IMR-90 (cell line): Measurements from ENCODE around the gene GTF2A2. TPM values are rescaled to one million over a fixed set of nuclear protein-coding genes. Genes with fewer than 3 reads are reported as not detected.

ENCODE experiments used
- ATAC-seq: fragments of 200-7000 bp; cut with Tn5 transposase; 2 replicates; pipeline ENCODE4 v1.9.1; 2020; ENCODE audit warnings: low read depth, mild to moderate bottlenecking, moderate library complexity
- BruUV-seq: library from RNA; stranded (reverse); fragments of 400-500 nt; replicated peaks from 2 replicates; lab custom pipeline; 2021; lab: Mats Ljungman, UMichigan
- CTCF ChIA-PET: fragments of 300-600 bp; formaldehyde crosslinking; extraction: SDS; loops from one replicate; lab custom pipeline; 2021; ENCODE audit warnings: antibody characterized with exemption; lab: Yijun Ruan, JAX
- POLR2A ChIA-PET: fragments of 300-600 bp; sonication (Branson Sonifier 250); formaldehyde crosslinking; loops from one replicate; lab custom pipeline; 2022; ENCODE audit warnings: antibody characterized with exemption; ENCODE audit not compliant: unreplicated experiment; lab: Charles Lee
- DNase-seq: peaks from one replicate; pipeline ENCODE4 v3.0.0; 2013
- H2AFZ ChIP-seq: replicated peaks from 2 replicates; pipeline ENCODE3; 2013; ENCODE audit warnings: low read length, mild to moderate bottlenecking; ENCODE audit not compliant: poor library complexity
- H2AK5ac ChIP-seq: 2 replicates; pipeline ENCODE4 v1.6.1; 2013; ENCODE audit warnings: low read depth, low read length, inconsistent platforms
- H2AK9ac ChIP-seq: replicated peaks from 2 replicates; pipeline ENCODE3; 2013; ENCODE audit warnings: mild to moderate bottlenecking, low read depth, low read length, moderate library complexity; ENCODE audit not compliant: poor library complexity
- H2BK120ac ChIP-seq: 2 replicates; pipeline ENCODE4 v1.6.1; 2013; ENCODE audit warnings: low read depth, low read length, inconsistent platforms
- H2BK15ac ChIP-seq: 3 replicates; pipeline ENCODE4 v1.6.1; 2013; ENCODE audit warnings: low read depth, low read length, inconsistent platforms
- H2BK20ac ChIP-seq: 2 replicates; pipeline ENCODE4 v1.6.1; 2013; ENCODE audit warnings: low read depth, mild to moderate bottlenecking, inconsistent platforms, low read length, moderate library complexity
- H2BK5ac ChIP-seq: 2 replicates; pipeline ENCODE4 v1.6.1; 2013; ENCODE audit warnings: mild to moderate bottlenecking, low read depth, low read length, inconsistent platforms; ENCODE audit not compliant: poor library complexity, severe bottlenecking
- H3K14ac ChIP-seq: replicated peaks from 2 replicates; pipeline ENCODE4 v1.6.1; 2013; ENCODE audit warnings: low read depth, low read length, inconsistent platforms
- H3K18ac ChIP-seq: 2 replicates; pipeline ENCODE4 v1.6.1; 2013; ENCODE audit warnings: low read depth, low read length, control low read depth
- H3K23ac ChIP-seq: 2 replicates; pipeline ENCODE4 v1.6.1; 2013; ENCODE audit warnings: low read depth, low read length, inconsistent platforms
- H3K27ac ChIP-seq: 2 replicates; pipeline ENCODE4 v1.5.1; 2013; ENCODE audit warnings: mild to moderate bottlenecking, control low read depth, low read length; ENCODE audit not compliant: insufficient read depth
- H3K27me3 ChIP-seq: 2 replicates; pipeline ENCODE4 v1.6.1; 2013; ENCODE audit warnings: low read length; ENCODE audit not compliant: control insufficient read depth, insufficient read depth
- H3K36me3 ChIP-seq: 2 replicates; pipeline ENCODE4 v1.6.1; 2013; ENCODE audit warnings: low read length, mixed read lengths; ENCODE audit not compliant: control insufficient read depth, insufficient read depth
- H3K4ac ChIP-seq: 2 replicates; pipeline ENCODE4 v1.6.1; 2013; ENCODE audit warnings: low read depth, low read length, inconsistent platforms
- H3K4me1 ChIP-seq: 2 replicates; pipeline ENCODE4 v1.6.1; 2013; ENCODE audit warnings: low read length, mixed read lengths; ENCODE audit not compliant: control insufficient read depth, insufficient read depth
- H3K4me2 ChIP-seq: 2 replicates; pipeline ENCODE4 v1.6.1; 2013; ENCODE audit warnings: low read depth, mild to moderate bottlenecking, control low read depth, low read length, moderate library complexity
- H3K4me3 ChIP-seq: 2 replicates; pipeline ENCODE4 v1.5.1; 2013; ENCODE audit warnings: low read depth, mild to moderate bottlenecking, control low read depth, low read length, moderate library complexity; ENCODE audit not compliant: insufficient read depth
- H3K56ac ChIP-seq: 2 replicates; pipeline ENCODE4 v1.6.1; 2013; ENCODE audit warnings: low read length, inconsistent platforms; ENCODE audit not compliant: insufficient read depth; ENCODE audit errors: extremely low read depth
- H3K79me1 ChIP-seq, 2 experiments: 2 replicates each; pipeline ENCODE4 v1.6.1; 2013; ENCODE audit warnings: low read length in 2 of 2, inconsistent platforms in 1 of 2, low read depth in 1 of 2
- H3K9ac ChIP-seq: 2 replicates; pipeline ENCODE4 v1.6.1; 2013; ENCODE audit warnings: low read depth, low read length, control low read depth
- H3K9me1 ChIP-seq: 2 replicates; pipeline ENCODE4 v1.6.1; 2013; ENCODE audit warnings: low read length, inconsistent platforms; ENCODE audit not compliant: insufficient read depth
- H3K9me3 ChIP-seq: 2 replicates; pipeline ENCODE4 v1.6.1; 2013; ENCODE audit warnings: low read length; ENCODE audit not compliant: control insufficient read depth, insufficient read depth
- H4K20me1 ChIP-seq: 2 replicates; pipeline ENCODE4 v1.6.1; 2013; ENCODE audit warnings: low read length, inconsistent platforms; ENCODE audit not compliant: insufficient read depth
- H4K5ac ChIP-seq: 2 replicates; pipeline ENCODE4 v1.6.1; 2013; ENCODE audit warnings: mild to moderate bottlenecking, low read depth, low read length, control low read depth
- H4K8ac ChIP-seq, 2 experiments: 2 replicates each; pipeline ENCODE4 v1.6.1; 2013; ENCODE audit warnings: low read depth in 2 of 2, low read length in 2 of 2, control low read depth in 1 of 2, inconsistent platforms in 1 of 2
- H4K91ac ChIP-seq: 2 replicates; pipeline ENCODE4 v1.6.1; 2013; ENCODE audit warnings: low read depth, low read length, inconsistent platforms; ENCODE audit not compliant: insufficient read depth
- BHLHE40 ChIP-seq: fragments of 150-350 bp; IDR thresholded peaks from 2 replicates; pipeline ENCODE4 v1.6.1; 2016; ENCODE audit warnings: mild to moderate bottlenecking, low read depth, low read length
- MAFK ChIP-seq: IDR thresholded peaks from 2 replicates; pipeline ENCODE4 v1.6.1; 2012; ENCODE audit warnings: low read depth, low read length, improper control_type of control experiment
- MAZ ChIP-seq: IDR thresholded peaks from 2 replicates; pipeline ENCODE4 v1.6.1; 2012; ENCODE audit warnings: low read depth, mild to moderate bottlenecking, low read length, improper control_type of control experiment, moderate library complexity, borderline replicate concordance
- MXI1 ChIP-seq: IDR thresholded peaks from 2 replicates; pipeline ENCODE4 v1.6.1; 2012; ENCODE audit warnings: low read depth, mild to moderate bottlenecking, low read length, moderate library complexity, borderline replicate concordance
- POLR2A ChIP-seq: IDR thresholded peaks from 2 replicates; pipeline ENCODE4 v1.6.1; 2012; ENCODE audit warnings: mild to moderate bottlenecking, low read depth, low read length
- RAD21 ChIP-seq: IDR thresholded peaks from 2 replicates; pipeline ENCODE4 v1.6.1; 2012; ENCODE audit warnings: low read length, improper control_type of control experiment
- RCOR1 ChIP-seq: IDR thresholded peaks from 2 replicates; pipeline ENCODE4 v1.6.1; 2012; ENCODE audit warnings: mild to moderate bottlenecking, low read length, improper control_type of control experiment; ENCODE audit not compliant: insufficient replicate concordance
- RFX5 ChIP-seq: IDR thresholded peaks from 2 replicates; pipeline ENCODE4 v1.8.0; 2012; ENCODE audit warnings: low read depth, mild to moderate bottlenecking, low read length, moderate library complexity
- WGBS, 2 experiments: methylation state at CpG; one replicate each; pipeline versions ENCODE4 v1.1.5 to v1.1.7; 2013; ENCODE audit warnings: missing lambda C conversion rate in 2 of 2; ENCODE audit not compliant: insufficient read length in 1 of 2; ENCODE audit errors: extremely low coverage in 2 of 2; 5-methylcytosine and 5-hydroxymethylcytosine counted together
- dilution Hi-C: fragments of 300-500 bp; cut with HindIII; formaldehyde crosslinking; loops from one replicate; pipeline ENCODE4 v1.14.3; 2018; ENCODE audit warnings: low sequenced_read_pairs; ENCODE audit not compliant: unreplicated experiment
- in situ Hi-C: fragments of 300-500 bp; cut with MboI; formaldehyde crosslinking; loops from 3 replicates; pipeline ENCODE4 v1.14.3; 2019; ENCODE audit warnings: low sequenced_read_pairs, inconsistent platforms, mixed read lengths
- intact Hi-C: fragments of 100-400 bp; cut with micrococcal nuclease; formaldehyde crosslinking; loops from 2 replicates; pipeline ENCODE4 v1.10.0; 2022
- polyA plus RNA-seq, 3 experiments: library from polyadenylated mRNA; depleted of rRNA; stranded (reverse); fragments of >200 nt; gene quantifications; 2 replicates each; pipeline ENCODE4 v1.2.3, GENCODE V29; 2012; ENCODE audit warnings: low replicate concordance in 1 of 3
- total RNA-seq: library from RNA; depleted of rRNA; stranded (reverse); fragments of >200 nt; gene quantifications from 2 replicates; pipeline ENCODE4 v1.2.3, GENCODE V29; 2012
- TF ChIP-seq, protein P1 (sequence below): fragments of 150-350 bp; IDR thresholded peaks from 2 replicates; pipeline ENCODE4 v1.6.1; 2017; ENCODE audit warnings: mild to moderate bottlenecking, antibody characterized with exemption, low read length, low read depth
- TF ChIP-seq, protein P2 (sequence below): fragments of 150-350 bp; IDR thresholded peaks from 2 replicates; pipeline ENCODE4 v1.6.1; 2016; ENCODE audit warnings: low read depth, mild to moderate bottlenecking, low read length, moderate library complexity, borderline replicate concordance
- TF ChIP-seq, protein P3 (sequence below): conservative IDR thresholded peaks from 2 replicates; pipeline ENCODE4 v1.5.1; 2012; ENCODE audit warnings: mild to moderate bottlenecking, low read depth, low read length, improper control_type of control experiment

Gene GTF2A2
- total and polyA plus RNA-seq, 2 of the 4 experiments (the other 2 are of a cell fraction): 10.2 to 29.9 TPM

DNA sequence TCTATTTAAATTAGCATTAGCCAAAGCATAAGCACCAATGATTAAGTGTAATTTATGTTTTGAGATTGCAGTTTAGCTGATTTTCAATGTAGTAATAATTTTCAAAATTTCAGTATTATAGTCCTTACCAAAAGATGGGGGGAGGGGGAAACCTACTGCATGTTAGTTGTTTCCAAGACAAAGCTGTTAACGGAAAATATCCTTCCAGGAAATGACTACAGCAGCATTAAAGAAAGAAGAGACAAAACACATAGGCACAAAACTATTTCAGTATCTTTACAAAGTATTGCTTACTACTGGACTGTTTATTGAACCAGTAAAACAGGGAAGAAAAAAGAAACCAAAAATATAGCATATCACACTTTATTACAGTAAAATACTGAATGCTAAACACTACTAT, 21.3 kb upstream of the GTF2A2 start:
- Histone ChIP-seq H3K36me3 (peaks cover 40% of the 10 kb centered on the region), H3K18ac (no peak overlapping the region), H2BK20ac (no peak overlapping the region), H3K56ac (no peak overlapping the region), H3K4me1 (no peaks in the 10 kb centered on the region), H4K5ac (no peak overlapping the region), H4K20me1 (peaks cover 5% of the 10 kb centered on the region), H3K4me2 (no peak overlapping the region), H3K79me1 (peaks cover 12 to 15% of the 10 kb centered on the region in 2 experiments), H2AFZ (no peak overlapping the region), H3K4me3 (no peak overlapping the region), H4K8ac (no peak overlapping the region), H3K14ac (no peak overlapping the region), H3K23ac (no peak overlapping the region), H3K9me3 (no peaks in the 10 kb centered on the region), H3K4ac (no peak overlapping the region), H3K9me1 (peaks cover 4% of the 10 kb centered on the region; the same call in 1 of the 2 replicates), H3K9ac (no peak overlapping the region), H2AK5ac (no peak overlapping the region), H2AK9ac (no peak overlapping the region), H3K27me3 (no peaks in the 10 kb centered on the region), H4K91ac (no peak overlapping the region), H2BK5ac (no peak overlapping the region), H2BK15ac (no peak overlapping the region), H3K27ac (no peak overlapping the region), H2BK120ac (no peak overlapping the region)
- POLR2A ChIA-PET: no interaction called here
- intact Hi-C loops (no loop called here), dilution Hi-C loops (no loop called here), in situ Hi-C loops (loop anchor here (25.0 kb wide), 1 partner anchor 759 kb away; no protein-coding TSS in a partner anchor)
- no peak for ATAC-seq
- no peak for DNase-seq
- no TSS peak for BruUV-seq
- no CpG with 5 or more reads among the region's 1 CpG for WGBS, 2 experiments
- CTCF ChIA-PET: interaction anchor here (1.1 kb wide), 1 partner anchor 150 kb away, joined by 3 read pairs; no protein-coding TSS in a partner anchor
- TF ChIP-seq MXI1 (no peak), POLR2A (no peak), MAZ (no peak), RAD21 (no peak), RFX5 (no peak), MAFK (no peak), BHLHE40 (no peak), RCOR1 (no peak)
- TF ChIP-seq, protein P1, sequence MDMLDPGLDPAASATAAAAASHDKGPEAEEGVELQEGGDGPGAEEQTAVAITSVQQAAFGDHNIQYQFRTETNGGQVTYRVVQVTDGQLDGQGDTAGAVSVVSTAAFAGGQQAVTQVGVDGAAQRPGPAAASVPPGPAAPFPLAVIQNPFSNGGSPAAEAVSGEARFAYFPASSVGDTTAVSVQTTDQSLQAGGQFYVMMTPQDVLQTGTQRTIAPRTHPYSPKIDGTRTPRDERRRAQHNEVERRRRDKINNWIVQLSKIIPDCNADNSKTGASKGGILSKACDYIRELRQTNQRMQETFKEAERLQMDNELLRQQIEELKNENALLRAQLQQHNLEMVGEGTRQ: no peak
- TF ChIP-seq, protein P2, sequence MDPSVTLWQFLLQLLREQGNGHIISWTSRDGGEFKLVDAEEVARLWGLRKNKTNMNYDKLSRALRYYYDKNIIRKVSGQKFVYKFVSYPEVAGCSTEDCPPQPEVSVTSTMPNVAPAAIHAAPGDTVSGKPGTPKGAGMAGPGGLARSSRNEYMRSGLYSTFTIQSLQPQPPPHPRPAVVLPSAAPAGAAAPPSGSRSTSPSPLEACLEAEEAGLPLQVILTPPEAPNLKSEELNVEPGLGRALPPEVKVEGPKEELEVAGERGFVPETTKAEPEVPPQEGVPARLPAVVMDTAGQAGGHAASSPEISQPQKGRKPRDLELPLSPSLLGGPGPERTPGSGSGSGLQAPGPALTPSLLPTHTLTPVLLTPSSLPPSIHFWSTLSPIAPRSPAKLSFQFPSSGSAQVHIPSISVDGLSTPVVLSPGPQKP: no peak
- TF ChIP-seq, protein P3, sequence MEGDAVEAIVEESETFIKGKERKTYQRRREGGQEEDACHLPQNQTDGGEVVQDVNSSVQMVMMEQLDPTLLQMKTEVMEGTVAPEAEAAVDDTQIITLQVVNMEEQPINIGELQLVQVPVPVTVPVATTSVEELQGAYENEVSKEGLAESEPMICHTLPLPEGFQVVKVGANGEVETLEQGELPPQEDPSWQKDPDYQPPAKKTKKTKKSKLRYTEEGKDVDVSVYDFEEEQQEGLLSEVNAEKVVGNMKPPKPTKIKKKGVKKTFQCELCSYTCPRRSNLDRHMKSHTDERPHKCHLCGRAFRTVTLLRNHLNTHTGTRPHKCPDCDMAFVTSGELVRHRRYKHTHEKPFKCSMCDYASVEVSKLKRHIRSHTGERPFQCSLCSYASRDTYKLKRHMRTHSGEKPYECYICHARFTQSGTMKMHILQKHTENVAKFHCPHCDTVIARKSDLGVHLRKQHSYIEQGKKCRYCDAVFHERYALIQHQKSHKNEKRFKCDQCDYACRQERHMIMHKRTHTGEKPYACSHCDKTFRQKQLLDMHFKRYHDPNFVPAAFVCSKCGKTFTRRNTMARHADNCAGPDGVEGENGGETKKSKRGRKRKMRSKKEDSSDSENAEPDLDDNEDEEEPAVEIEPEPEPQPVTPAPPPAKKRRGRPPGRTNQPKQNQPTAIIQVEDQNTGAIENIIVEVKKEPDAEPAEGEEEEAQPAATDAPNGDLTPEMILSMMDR: no peak
